Esophagus muscularis mucosa (tissue), 3 donors: ENCODE measurements around the gene TMEM115.

Source experiments
- CTCF ChIP-seq, 3 experiments: fragments of 200-600 bp in 2 of 3; fragments of 450-650 bp in 1 of 3; sonication (generic) in 2 of 3; IDR thresholded peaks; one replicate each; pipeline ENCODE4 v1.5.1; 2017 to 2019; ENCODE audit warnings: antibody characterized with exemption in 3 of 3, mild to moderate bottlenecking in 2 of 3, moderate library complexity in 1 of 3
- EP300 ChIP-seq: sonication (generic); formaldehyde crosslinking; IDR thresholded peaks from one replicate; pipeline ENCODE4 v1.6.1; 2017; ENCODE audit warnings: antibody characterized with exemption

GRCh38 chr3:50352781-50353180 lies 6.5 kb downstream of the TMEM115 start:
- no peak for TF ChIP-seq CTCF (IDR thresholded peaks at IDR 0.05)
- no peak for TF ChIP-seq EP300
